T-cell (primary cell): ENCODE results near the gene REC114. TPM values are rescaled to one million over a fixed set of nuclear protein-coding genes. Genes with fewer than 3 reads are reported as not detected.
"Not testable (repeated sequence)": the region's sequence is repeated elsewhere in the genome, so short reads cannot be mapped to it uniquely, and the experiment has no call there.

Experiments used
- ATAC-seq, 4 experiments: fragments of 200-7000 bp in 3 of 4; fragments of 150-1000 bp in 1 of 4; cut with Tn5 transposase; replicated peaks in 1 of 4; 1 replicate in 3 of 4; 2 replicates in 1 of 4; pipeline ENCODE4 v1.10.0; 2021; ENCODE audit warnings: moderate library complexity in 3 of 4, mild to moderate bottlenecking in 2 of 4, moderate number of reproducible peaks in 1 of 4
- CTCF ChIA-PET, 2 donors: fragments of 300-600 bp; sonication (Branson Sonifier 250); formaldehyde crosslinking; loops; one replicate each; lab custom pipeline; 2022; ENCODE audit warnings: antibody characterized with exemption in 2 of 2; lab: Charles Lee
- POLR2A ChIA-PET, 2 donors: fragments of 300-600 bp; sonication (Branson Sonifier 250); formaldehyde crosslinking; loops; one replicate each; lab custom pipeline; 2022; ENCODE audit warnings: antibody characterized with exemption in 2 of 2; lab: Charles Lee
- DNase-seq, 35 experiments: peaks; one replicate each; pipeline versions ENCODE4 v3.0.0 to v3.0.0-alpha.2; 2013 to 2023
- H3K27ac ChIP-seq: one replicate; pipeline ENCODE4 v1.5.1; 2013; ENCODE audit warnings: low read length
- H3K27me3 ChIP-seq, 2 experiments: replicated peaks in 1 of 2; 1 replicate in 1 of 2; 2 replicates in 1 of 2; pipeline versions ENCODE4 v1.6.1 to v1.7.0; 2013; ENCODE audit warnings: low read length in 1 of 2, mixed read lengths in 1 of 2; ENCODE audit not compliant: control insufficient read depth in 2 of 2, insufficient read depth in 2 of 2; ENCODE audit errors: extremely low read depth in 1 of 2
- H3K36me3 ChIP-seq, 2 donors: 1 replicate in 1 of 2; 2 replicates in 1 of 2; pipeline versions ENCODE4 v1.6.1 to v1.7.0; 2013; ENCODE audit warnings: low read length in 1 of 2; ENCODE audit not compliant: control insufficient read depth in 2 of 2, insufficient read depth in 1 of 2; ENCODE audit errors: extremely low read depth in 1 of 2
- H3K4me1 ChIP-seq, 2 experiments: 1 replicate in 1 of 2; 2 replicates in 1 of 2; pipeline versions ENCODE4 v1.6.1 to v1.7.0; 2013; ENCODE audit warnings: low read length in 2 of 2, mixed read lengths in 1 of 2; ENCODE audit not compliant: insufficient read depth in 2 of 2, control insufficient read depth in 1 of 2; ENCODE audit errors: extremely low read depth in 1 of 2
- H3K4me3 ChIP-seq, 2 donors: 1 replicate in 1 of 2; 2 replicates in 1 of 2; pipeline versions ENCODE4 v1.5.1 to v1.7.0; 2013; ENCODE audit warnings: mild to moderate bottlenecking in 2 of 2, low read length in 1 of 2, moderate library complexity in 1 of 2; ENCODE audit not compliant: control insufficient read depth in 1 of 2; ENCODE audit errors: extremely low read depth in 1 of 2
- H3K9me3 ChIP-seq: 2 replicates; pipeline ENCODE4 v1.7.0; 2013
- H3K27ac Mint-ChIP-seq, 2 donors: one replicate each; pipeline ENCODE4 v1.8.0; 2020 to 2021; ENCODE audit warnings: mild to moderate bottlenecking in 2 of 2, mixed read lengths in 2 of 2
- H3K27me3 Mint-ChIP-seq, 2 donors: one replicate each; pipeline ENCODE4 v1.8.0; 2021 to 2022; ENCODE audit warnings: mixed read lengths in 2 of 2
- H3K36me3 Mint-ChIP-seq: one replicate; pipeline ENCODE4 v1.8.0; 2021; ENCODE audit warnings: mixed read lengths
- H3K4me1 Mint-ChIP-seq, 3 donors: one replicate each; pipeline ENCODE4 v1.8.0; 2020 to 2022; ENCODE audit warnings: mixed read lengths in 3 of 3, mild to moderate bottlenecking in 1 of 3
- H3K4me3 Mint-ChIP-seq, 3 donors: one replicate each; pipeline ENCODE4 v1.8.0; 2020 to 2022; ENCODE audit warnings: mild to moderate bottlenecking in 3 of 3, mixed read lengths in 3 of 3, moderate library complexity in 3 of 3
- H3K9me3 Mint-ChIP-seq, 3 donors: one replicate each; pipeline ENCODE4 v1.8.0; 2020 to 2022; ENCODE audit warnings: mixed read lengths in 3 of 3
- WGBS: methylation state at CpG from one replicate; pipeline ENCODE4 v1.1.5; 2013; ENCODE audit warnings: missing lambda C conversion rate; ENCODE audit not compliant: insufficient coverage; 5-methylcytosine and 5-hydroxymethylcytosine counted together
- total RNA-seq, 35 experiments: library from RNA in 6 of 35; stranded (reverse) in 6 of 35; fragments of 120-200 nt in 1 of 35; gene quantifications; one replicate each; pipeline versions ENCODE4 v1.2.1 to v1.2.4 and lab custom pipeline; 2013 to 2026

REC114 gene
- not detected for total RNA-seq
- total RNA-seq (2013) = not detected
- 0 to 0.07 (median 0) reads per million in 29 experiments for total RNA-seq (lab: John Stamatoyannopoulos, UW)

- Mint-ChIP-seq H3K36me3 (peaks cover 6% of the 10 kb centered on the region), H3K9me3 (peaks cover 0 to 5% (median 0%) of the 10 kb centered on the region in 3 donors), H3K27ac (no peak within 1 kb of the TSS), H3K4me3 (no peak within 1 kb of the TSS), H3K27me3 (peaks cover 10 to 32% of the 10 kb centered on the region in 2 donors), H3K4me1 (peaks cover 0 to 11% (median 4%) of the 10 kb centered on the region in 3 donors)
- DNase-seq = no peak
- CTCF ChIA-PET = no interaction called here
- Histone ChIP-seq H3K27me3 (peaks cover 0 to 14% of the 10 kb centered on the region in 2 experiments), H3K9me3 (no peaks in the 10 kb centered on the region), H3K36me3 (no peaks in the 10 kb centered on the region), H3K4me3 (no peak within 1 kb of the TSS), H3K27ac (no peak within 1 kb of the TSS), H3K4me1 (peaks cover 0 to 5% of the 10 kb centered on the region in 2 experiments)
- WGBS = 89% methylated on average over 12 of the region's 22 CpGs
- no peak for ATAC-seq
- POLR2A ChIA-PET = no interaction called here
Measured at GRCh38 chr15:73442968-73443367, at the start of gene REC114. TSS of gene REC114 (plus strand) at chr15:73443164. CDS start at chr15:73443186, 22 bp downstream.

- 100% methylated on average over 1 of the region's 2 CpGs for WGBS
- no peaks in the 10 kb centered on the region for H3K36me3 Mint-ChIP-seq
- H3K27me3 ChIP-seq = peaks cover 0 to 34% of the 10 kb centered on the region in 2 experiments
- no peaks in the 10 kb centered on the region for H3K4me1 ChIP-seq
- no peak overlapping the region for H3K27ac Mint-ChIP-seq
- no peaks in the 10 kb centered on the region for H3K4me1 Mint-ChIP-seq
- DNase-seq (no peak), ATAC-seq (no peak)
- H3K4me3 Mint-ChIP-seq = no peak overlapping the region
- no peaks in the 10 kb centered on the region for H3K36me3 ChIP-seq
- ChIA-PET CTCF (no interaction called here), POLR2A (no interaction called here)
- H3K27me3 Mint-ChIP-seq = peaks cover 22 to 34% of the 10 kb centered on the region in 2 donors
- H3K4me3 ChIP-seq = no peak overlapping the region
- no peak overlapping the region for H3K27ac ChIP-seq
- H3K9me3 Mint-ChIP-seq = no peaks in the 10 kb centered on the region
- H3K9me3 ChIP-seq = no peaks in the 10 kb centered on the region
Measured at GRCh38 chr15:73393336-73393735, 49.6 kb upstream of the REC114 start.

- Mint-ChIP-seq H3K27me3 (peaks cover 33 to 36% of the 10 kb centered on the region in 2 donors), H3K9me3 (no peaks in the 10 kb centered on the region), H3K4me1 (no peaks in the 10 kb centered on the region), H3K36me3 (no peaks in the 10 kb centered on the region), H3K4me3 (no peak overlapping the region), H3K27ac (no peak overlapping the region)
- Histone ChIP-seq H3K27ac (no peak overlapping the region), H3K9me3 (no peaks in the 10 kb centered on the region), H3K4me3 (no peak overlapping the region), H3K36me3 (no peaks in the 10 kb centered on the region), H3K4me1 (no peaks in the 10 kb centered on the region), H3K27me3 (peaks cover 0 to 35% of the 10 kb centered on the region in 2 experiments)
- ATAC-seq = no peak
- POLR2A ChIA-PET = no interaction called here
- CTCF ChIA-PET = no interaction called here
- no peak for DNase-seq
Measured at GRCh38 chr15:73394782-73395181, 48.2 kb upstream of the REC114 start.

- Mint-ChIP-seq H3K27me3 (peaks cover 29 to 35% of the 10 kb centered on the region in 2 donors), H3K4me1 (no peaks in the 10 kb centered on the region), H3K27ac (no peak overlapping the region), H3K4me3 (no peak overlapping the region), H3K9me3 (no peaks in the 10 kb centered on the region), H3K36me3 (no peaks in the 10 kb centered on the region)
- ATAC-seq (no peak), DNase-seq (no peak)
- ChIA-PET CTCF (no interaction called here), POLR2A (no interaction called here)
- peaks cover 0 to 35% of the 10 kb centered on the region in 2 experiments for H3K27me3 ChIP-seq
- no peaks in the 10 kb centered on the region for H3K9me3 ChIP-seq
- no peak overlapping the region for H3K4me3 ChIP-seq
- H3K4me1 ChIP-seq = no peaks in the 10 kb centered on the region
- H3K36me3 ChIP-seq = no peaks in the 10 kb centered on the region
- 100% methylated on average over 1 of the region's 2 CpGs for WGBS
- no peak overlapping the region for H3K27ac ChIP-seq
Measured at GRCh38 chr15:73395671-73396070, 47.3 kb upstream of the REC114 start.

- no peak overlapping the region for H3K4me3 Mint-ChIP-seq
- H3K9me3 Mint-ChIP-seq = no peaks in the 10 kb centered on the region
- ChIA-PET POLR2A (no interaction called here), CTCF (no interaction called here)
- H3K27ac Mint-ChIP-seq = no peak overlapping the region
- no peak overlapping the region for H3K27ac ChIP-seq
- H3K27me3 ChIP-seq = peaks cover 0 to 35% of the 10 kb centered on the region in 2 experiments
- no peaks in the 10 kb centered on the region for H3K9me3 ChIP-seq
- no peaks in the 10 kb centered on the region for H3K4me1 Mint-ChIP-seq
- H3K4me1 ChIP-seq = no peaks in the 10 kb centered on the region
- H3K27me3 Mint-ChIP-seq = peaks cover 21 to 28% of the 10 kb centered on the region in 2 donors
- no peaks in the 10 kb centered on the region for H3K36me3 ChIP-seq
- no peaks in the 10 kb centered on the region for H3K36me3 Mint-ChIP-seq
- DNase-seq = no peak
- no peak for ATAC-seq
- no peak overlapping the region for H3K4me3 ChIP-seq
- WGBS = no CpG with 5 or more reads among the region's 5 CpGs
Measured at GRCh38 chr15:73397461-73397860, 45.5 kb upstream of the REC114 start.

- 80% methylated on average over 1 of the region's 4 CpGs for WGBS
- Mint-ChIP-seq H3K9me3 (no peaks in the 10 kb centered on the region), H3K4me1 (no peaks in the 10 kb centered on the region), H3K27me3 (peaks cover 16 to 25% of the 10 kb centered on the region in 2 donors), H3K36me3 (no peaks in the 10 kb centered on the region), H3K27ac (no peak overlapping the region), H3K4me3 (no peak overlapping the region)
- no peak for ATAC-seq
- DNase-seq = no peak
- H3K9me3 ChIP-seq = no peaks in the 10 kb centered on the region
- H3K36me3 ChIP-seq = no peaks in the 10 kb centered on the region
- ChIA-PET CTCF (no interaction called here), POLR2A (no interaction called here)
- peaks cover 0 to 25% of the 10 kb centered on the region in 2 experiments for H3K27me3 ChIP-seq
- H3K4me3 ChIP-seq = no peak overlapping the region
- H3K27ac ChIP-seq = no peak overlapping the region
- no peaks in the 10 kb centered on the region for H3K4me1 ChIP-seq
Measured at GRCh38 chr15:73398861-73399260, 44.1 kb upstream of the REC114 start.

GRCh38 chr15:73400222-73400621, 42.7 kb upstream of the REC114 start:
- H3K4me3 Mint-ChIP-seq, H3K4me1 ChIP-seq, H3K36me3 Mint-ChIP-seq, H3K27ac Mint-ChIP-seq, H3K36me3 ChIP-seq, H3K27ac ChIP-seq, H3K9me3 ChIP-seq, H3K9me3 Mint-ChIP-seq, POLR2A ChIA-PET, H3K4me1 Mint-ChIP-seq, CTCF ChIA-PET, H3K4me3 ChIP-seq, DNase-seq, ATAC-seq: not testable (repeated sequence)
- peaks cover 14 to 21% of the 10 kb centered on the region in 2 donors for H3K27me3 Mint-ChIP-seq
- H3K27me3 ChIP-seq = peaks cover 0 to 13% of the 10 kb centered on the region in 2 experiments
- WGBS = 33% methylated on average over 2 of the region's 6 CpGs
